MM.1S (cell line): ENCODE results near the gene EVI5.

Experiments used
- CTCF ChIP-seq: fragments of 300-600 bp; sonication (generic); IDR thresholded peaks from 2 replicates; pipeline ENCODE4 v1.5.1; 2016; ENCODE audit warnings: antibody characterized with exemption, low read length, mixed read lengths
- EZH2 ChIP-seq: fragments of 300-600 bp; sonication (generic); optimal IDR thresholded peaks from 2 replicates; pipeline ENCODE3; 2017; ENCODE audit warnings: low read depth, mild to moderate bottlenecking, antibody characterized with exemption, low read length, mixed read lengths

GRCh38 chr1:92762355-92762754 lies 22.6 kb downstream of the EVI5 start:
- TF ChIP-seq EZH2 (no peak), CTCF (no peak)
